IPS-NIHi7 (cell line): ENCODE measurements around the gene RRAS.
A peak's percentile ranks its signal among the peaks of the same experiment; 100 is the strongest.
"Not testable (repeated sequence)": the region's sequence is repeated elsewhere in the genome, so short reads cannot be mapped to it uniquely, and the experiment has no call there.

Experiments used
- DNase-seq: peaks from one replicate; pipeline ENCODE4 v3.0.0; 2012; ENCODE audit warnings: mixed read lengths; ENCODE audit errors: extremely low spot score

Gene RRAS

GRCh38 chr19:49654581-49654980 lies 14.6 kb upstream of the RRAS start:
- DNase-seq, result no peak

DNA sequence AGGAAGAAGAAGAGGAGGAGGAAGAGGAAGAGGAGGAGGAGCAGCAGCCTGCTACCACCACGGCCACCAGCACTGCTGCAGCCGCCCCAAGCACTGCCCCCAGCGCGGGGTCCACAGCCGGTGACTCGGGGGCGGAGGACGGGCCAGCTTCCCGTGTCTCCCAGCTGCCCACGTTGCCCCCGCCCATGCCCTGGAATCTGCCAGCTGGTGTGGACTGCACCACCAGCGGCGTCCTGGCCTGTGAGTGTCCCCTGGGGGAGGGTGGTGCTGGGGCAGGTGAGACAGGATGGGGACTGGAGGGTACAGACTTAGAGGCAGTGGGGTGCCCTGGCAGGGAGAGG lies 13.5 kb upstream of the RRAS start:
- no peak for DNase-seq

DNA sequence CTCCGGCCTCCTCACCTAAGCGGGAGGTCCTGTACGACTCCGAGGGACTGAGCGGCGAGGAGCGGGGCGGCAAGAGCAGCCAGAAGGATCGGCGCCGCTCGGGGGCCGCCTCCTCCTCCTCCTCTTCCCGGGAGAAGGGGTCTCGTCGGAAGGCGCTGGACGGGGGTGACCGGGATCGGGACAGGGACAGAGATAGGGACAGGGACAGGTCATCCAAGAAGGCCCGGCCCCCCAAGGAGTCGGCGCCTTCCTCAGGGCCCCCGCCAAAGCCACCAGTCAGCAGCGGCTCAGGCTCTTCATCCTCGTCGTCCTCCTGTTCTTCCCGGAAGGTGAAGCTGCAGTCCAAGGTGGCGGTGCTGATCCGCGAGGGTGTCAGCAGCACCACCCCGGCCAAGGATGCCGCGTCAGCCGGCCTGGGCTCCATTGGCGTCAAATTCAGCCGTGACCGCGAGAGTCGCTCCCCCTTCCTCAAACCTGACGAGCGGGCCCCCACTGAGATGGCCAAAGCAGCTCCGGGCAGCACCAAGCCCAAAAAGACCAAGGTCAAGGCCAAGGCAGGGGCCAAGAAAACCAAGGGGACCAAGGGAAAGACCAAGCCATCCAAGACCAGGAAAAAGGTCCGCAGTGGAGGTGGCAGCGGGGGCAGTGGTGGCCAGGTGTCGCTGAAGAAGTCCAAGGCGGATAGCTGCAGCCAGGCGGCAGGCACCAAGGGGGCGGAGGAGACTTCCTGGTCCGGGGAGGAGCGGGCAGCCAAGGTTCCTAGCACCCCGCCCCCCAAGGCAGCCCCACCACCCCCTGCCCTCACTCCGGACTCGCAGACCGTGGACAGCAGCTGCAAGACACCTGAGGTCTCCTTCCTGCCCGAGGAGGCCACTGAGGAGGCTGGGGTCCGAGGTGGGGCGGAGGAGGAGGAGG lies 12.9 kb upstream of the RRAS start:
- no peak for DNase-seq

- no peak for DNase-seq
These were observed 12.0 kb upstream of the RRAS start for GRCh38 chr19:49651820-49652550.

DNA sequence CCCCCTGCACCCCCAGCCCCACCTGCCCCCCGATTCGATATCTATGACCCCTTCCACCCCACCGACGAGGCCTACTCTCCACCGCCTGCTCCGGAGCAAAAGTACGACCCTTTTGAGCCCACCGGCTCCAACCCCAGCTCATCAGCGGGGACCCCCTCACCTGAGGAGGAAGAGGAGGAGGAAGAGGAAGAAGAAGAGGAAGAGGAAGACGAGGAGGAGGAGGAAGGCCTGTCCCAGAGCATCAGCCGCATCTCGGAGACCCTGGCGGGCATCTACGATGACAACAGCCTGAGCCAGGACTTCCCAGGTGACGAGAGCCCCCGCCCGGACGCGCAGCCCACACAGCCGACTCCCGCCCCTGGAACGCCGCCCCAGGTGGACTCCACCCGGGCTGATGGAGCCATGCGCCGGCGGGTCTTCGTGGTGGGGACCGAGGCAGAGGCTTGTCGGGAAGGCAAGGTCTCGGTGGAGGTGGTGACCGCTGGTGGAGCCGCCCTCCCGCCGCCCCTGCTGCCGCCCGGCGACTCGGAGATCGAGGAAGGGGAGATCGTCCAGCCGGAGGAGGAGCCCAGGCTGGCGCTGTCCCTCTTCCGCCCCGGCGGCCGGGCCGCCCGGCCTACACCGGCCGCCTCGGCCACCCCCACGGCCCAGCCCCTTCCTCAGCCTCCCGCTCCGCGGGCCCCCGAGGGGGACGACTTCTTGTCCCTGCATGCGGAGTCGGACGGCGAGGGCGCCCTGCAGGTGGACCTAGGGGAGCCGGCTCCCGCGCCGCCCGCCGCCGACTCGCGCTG lies 11.3 kb upstream of the RRAS start:
- no peak for DNase-seq

DNA sequence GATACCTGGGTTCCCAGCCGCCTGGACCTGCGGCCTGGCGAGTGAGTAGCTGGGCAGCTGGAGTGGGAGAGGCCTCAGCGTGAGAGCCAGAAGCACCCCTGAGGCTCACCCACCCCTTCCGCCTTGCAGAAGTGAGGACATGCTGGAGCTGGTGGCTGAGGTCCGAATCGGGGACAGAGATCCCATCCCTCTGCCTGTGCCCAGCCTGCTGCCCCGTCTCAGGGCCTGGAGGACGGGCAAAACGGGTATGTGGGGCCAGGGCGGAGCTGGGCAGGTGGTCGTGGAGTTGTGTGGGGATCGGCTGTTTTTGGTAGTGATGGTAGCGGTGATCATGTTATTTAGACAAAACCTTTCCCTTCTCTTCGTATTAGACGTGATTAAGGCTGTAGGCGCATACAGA lies 6.6 kb upstream of the RRAS start:
- DNase-seq, result no peak

- no peak for DNase-seq
These were observed 6.1 kb upstream of the RRAS start for GRCh38 chr19:49645995-49646394.

DNA sequence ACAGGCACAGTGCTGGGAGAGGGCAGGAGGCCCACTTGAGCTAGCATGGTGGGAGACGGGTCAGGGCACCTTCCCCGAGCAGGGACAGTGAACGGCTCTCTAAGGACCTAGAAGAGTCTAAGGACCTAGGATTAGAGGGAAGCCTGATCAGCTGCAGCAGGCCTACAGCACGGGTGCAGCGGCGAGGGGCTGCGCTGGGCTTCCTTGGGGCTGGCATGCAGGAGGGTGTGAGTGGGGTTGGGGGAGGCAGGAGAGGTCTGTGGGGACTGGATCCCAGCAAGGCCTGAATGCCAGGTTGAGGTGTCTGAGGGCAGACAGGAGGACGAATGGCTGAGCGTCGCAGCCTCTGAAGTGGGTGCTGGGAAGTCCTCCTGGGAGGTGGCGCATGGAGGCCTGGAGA lies 5.6 kb upstream of the RRAS start:
- DNase-seq, result no peak

DNA sequence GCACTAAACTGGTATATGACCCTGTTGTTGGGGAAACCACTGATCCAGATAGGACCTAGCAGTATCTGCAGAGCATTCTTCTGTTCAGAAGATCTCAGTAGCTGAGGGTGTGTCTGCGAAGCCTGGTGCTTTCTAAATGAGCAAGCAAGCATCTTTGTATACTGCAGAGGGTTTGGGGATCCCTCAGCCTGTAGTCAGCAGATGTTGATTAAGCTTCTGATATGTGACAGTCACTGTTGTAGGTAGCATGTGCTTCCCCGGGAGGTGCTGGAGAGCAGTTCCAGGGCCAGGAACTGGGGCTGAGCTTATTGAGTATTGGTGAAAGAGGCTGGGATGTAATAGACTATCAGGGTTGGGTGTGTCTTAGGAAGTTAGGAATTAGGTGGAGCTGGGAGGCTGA lies 3.5 kb upstream of the RRAS start:
- no peak for DNase-seq

- no peak for DNase-seq
These were observed 2.6 kb upstream of the RRAS start for GRCh38 chr19:49642492-49643035.

DNA sequence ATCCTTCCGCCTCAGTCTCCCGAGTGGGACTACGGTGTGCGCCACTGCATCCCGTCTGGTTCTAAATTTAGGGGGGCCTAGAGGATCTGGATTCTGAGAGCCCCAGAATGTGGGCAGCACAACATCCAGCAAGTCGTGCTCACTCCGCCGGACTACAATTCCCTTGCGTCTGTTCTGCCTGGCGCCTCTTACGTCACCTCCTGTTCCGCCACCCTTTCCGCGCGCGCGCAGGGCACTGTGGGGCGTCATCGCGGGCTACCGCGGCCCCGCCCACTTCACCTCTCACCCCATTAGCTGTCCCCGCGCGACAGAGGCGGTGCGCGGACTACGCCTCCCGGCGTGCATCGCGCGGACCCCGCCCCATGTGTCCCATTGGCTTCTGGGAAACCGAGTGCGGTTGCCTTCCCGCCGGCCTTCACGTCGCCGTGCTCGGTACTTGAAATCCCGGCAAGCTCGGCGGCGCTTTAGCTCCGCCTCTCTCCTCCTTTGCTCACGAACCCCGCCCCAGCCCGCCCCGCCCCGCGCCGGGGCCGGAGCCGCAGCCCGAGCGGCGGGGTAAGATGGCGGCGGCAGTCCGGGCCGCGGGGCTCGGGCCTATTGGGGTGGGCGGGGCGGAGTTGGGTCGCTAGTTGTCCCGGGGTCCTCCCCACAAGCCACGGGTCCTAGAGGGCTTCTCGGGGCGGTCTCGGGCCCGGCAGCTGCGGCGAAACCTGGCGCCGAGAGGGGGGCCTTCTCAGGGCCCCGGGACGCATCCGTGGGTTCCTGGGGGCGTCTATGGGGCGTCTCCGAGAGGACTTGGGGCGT lies 1.9 kb upstream of the RRAS start, which contains the start of gene SCAF1:
Gene SCAF1, plus strand, starts transcription at position 522 of the 804 bp plus-strand sequence. CDS start 2,818 bp downstream, outside the sequence.
- DNase-seq, result peak; percentile 95

- no peak for DNase-seq
These were observed 386 bp downstream of the RRAS start for GRCh38 chr19:49639401-49640112.

DNA sequence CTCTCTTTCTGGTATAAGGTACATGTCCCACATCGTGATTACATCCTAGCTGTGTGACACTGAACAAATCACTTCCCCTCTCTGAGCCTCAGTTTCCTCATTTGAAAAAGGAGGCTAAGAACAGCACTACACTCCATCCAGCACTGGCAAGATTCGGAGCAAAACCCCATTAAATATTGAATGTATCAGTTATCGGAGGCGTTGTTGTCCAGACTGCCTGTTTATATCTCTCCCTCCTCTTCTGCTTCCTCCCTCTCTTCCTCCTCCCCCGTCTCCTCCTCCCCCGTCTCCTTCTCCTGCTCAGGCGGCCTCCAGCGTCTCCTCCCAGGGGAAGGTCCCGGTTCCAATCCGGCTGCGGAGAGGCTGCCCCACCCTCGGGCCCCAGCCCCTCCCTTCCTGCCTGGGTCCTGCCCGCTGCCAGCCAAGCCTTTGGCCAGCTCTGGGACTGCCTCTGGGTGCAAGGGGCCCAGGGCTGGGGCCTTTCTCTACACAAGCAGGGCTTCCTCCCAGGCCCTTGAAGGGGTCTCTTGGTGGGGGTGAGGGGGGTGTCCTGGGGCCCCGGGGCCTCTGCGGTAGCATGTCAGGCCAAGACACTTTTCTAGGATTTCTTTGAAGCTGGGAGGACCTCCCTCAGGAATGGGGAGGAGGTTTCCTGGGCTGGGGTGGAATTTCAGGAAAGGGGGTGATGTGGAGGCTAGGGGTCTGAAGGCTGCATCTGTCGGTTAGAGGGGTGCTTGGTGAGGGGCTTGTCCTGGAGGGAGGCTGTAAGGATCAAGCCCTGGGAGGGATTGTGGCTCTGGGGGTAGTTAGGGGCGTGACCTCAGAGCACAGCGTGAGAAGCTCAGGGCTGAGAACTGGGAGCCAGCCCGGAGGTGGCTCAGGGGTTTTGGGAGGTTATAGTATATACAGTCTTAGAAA lies 1.9 kb downstream of the RRAS start:
- DNase-seq, result peak; percentile 69

DNA sequence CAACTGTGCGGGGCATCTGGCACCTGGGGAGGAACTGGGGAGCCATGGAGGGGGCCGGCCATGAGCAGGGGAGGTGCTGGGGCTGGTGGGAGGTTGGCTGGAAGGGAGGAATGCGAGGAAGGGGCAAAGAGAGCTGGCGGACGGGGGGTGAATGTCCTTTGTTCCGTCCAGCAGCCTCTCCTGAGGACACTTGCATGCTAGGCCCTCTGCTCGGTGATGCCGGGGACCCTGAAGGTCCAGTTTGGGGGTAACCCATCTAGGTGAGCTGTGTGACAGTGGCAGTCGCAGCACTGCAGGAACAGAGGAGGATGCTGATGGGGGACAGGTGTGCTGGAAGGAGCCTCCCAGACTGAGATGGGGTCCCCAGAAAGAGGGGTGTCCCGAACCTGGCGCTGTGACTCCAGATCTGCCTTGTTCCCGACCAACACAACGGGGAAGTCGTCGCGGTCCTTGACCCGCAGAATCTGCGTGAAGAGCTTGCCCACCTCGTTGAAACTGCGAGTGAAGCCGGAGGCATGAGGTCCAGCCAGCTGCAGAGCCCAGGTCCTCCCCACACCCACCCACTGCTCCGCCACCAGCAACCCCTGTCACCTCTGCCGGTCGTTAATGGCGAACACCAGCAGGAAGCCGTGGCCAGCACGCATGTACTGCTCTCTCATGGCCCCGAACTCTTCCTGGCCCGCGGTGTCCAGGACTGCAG lies 3.6 kb downstream of the RRAS start:
- no peak for DNase-seq

- DNase-seq, result no peak
These were observed 4.3 kb downstream of the RRAS start for GRCh38 chr19:49635530-49636232.

DNA sequence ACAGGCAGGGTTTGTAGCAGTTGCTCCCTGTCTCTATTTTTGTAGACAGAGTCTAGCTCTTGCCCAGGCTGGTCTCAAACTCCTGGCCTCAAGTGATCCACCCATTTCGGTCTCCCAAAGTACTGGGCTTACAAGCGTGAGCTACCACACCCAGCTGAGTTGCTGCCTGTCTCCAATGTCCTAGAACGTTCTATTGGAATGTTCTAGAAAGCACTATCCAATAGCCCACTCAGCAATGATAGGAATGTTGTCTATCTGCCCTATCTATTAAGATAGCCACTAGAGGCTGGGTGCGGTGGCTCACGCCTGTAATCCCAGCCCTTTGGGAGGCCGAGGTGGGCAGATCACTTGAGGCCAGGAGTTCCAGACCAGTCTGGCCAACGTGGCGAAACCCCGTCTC lies 6.7 kb downstream of the RRAS start:
- DNase-seq, result not testable (repeated sequence)

GRCh38 chr19:49632576-49632975 lies 7.4 kb downstream of the RRAS start:
- no peak for DNase-seq

- no peak for DNase-seq
These were observed 8.2 kb downstream of the RRAS start for GRCh38 chr19:49631610-49632192.
